Measurements from ENCODE around the gene AURKAIP1.
"Not testable (repeated sequence)": the region's sequence is repeated elsewhere in the genome, so short reads cannot be mapped to it uniquely, and the experiment has no call there.

AURKAIP1 gene

GRCh38 chr1:1406101-1406820, 31.3 kb upstream of the AURKAIP1 start:
- no peak for DNase-seq (ENCODE audit: low read depth)

DNA sequence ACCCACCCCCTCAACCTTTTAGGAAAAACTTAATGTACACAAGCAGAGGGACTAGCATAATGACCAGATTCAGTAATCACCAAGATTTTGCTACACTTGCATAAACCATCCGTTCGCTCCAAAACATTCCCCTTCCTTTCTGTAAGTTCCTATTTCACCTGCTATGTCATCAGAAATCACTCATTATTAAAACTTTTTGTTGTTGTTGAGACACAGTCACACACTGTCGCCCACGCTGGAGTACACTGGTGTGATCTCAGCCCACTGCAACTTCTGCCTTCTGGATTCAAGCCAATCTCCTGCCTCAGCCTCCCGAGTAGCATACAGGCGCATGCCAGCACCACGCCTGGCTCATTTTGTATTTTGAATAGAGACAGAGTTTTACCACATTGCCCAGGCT, 28.6 kb upstream of the AURKAIP1 start:
- DNase-seq (ENCODE audit: low read depth): no peak

DNA sequence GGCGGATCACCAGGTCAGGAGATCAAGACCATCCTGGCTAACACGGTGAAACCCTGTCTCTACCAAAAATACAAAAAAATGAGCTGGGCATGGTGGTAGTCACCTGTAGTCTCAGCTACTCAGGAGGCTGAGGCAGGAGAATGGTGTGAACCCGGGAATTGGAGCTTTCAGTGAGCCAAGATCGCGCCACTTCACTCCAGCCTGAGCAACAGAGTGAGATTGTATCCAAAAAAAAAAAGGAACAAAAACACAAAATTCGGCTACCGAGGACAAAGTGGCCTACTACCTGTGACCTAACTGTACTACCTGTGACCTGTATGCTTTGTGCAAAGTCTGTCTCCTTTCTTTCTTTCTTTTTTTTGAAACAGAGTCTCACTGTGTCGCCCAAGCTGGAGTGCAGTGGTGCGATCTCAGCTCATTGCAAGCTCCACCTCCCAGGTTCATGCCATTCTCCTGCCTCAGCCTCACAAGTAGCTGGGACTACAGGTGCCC, 27.9 kb upstream of the AURKAIP1 start:
- not testable (repeated sequence) for DNase-seq (ENCODE audit: low read depth)

DNA sequence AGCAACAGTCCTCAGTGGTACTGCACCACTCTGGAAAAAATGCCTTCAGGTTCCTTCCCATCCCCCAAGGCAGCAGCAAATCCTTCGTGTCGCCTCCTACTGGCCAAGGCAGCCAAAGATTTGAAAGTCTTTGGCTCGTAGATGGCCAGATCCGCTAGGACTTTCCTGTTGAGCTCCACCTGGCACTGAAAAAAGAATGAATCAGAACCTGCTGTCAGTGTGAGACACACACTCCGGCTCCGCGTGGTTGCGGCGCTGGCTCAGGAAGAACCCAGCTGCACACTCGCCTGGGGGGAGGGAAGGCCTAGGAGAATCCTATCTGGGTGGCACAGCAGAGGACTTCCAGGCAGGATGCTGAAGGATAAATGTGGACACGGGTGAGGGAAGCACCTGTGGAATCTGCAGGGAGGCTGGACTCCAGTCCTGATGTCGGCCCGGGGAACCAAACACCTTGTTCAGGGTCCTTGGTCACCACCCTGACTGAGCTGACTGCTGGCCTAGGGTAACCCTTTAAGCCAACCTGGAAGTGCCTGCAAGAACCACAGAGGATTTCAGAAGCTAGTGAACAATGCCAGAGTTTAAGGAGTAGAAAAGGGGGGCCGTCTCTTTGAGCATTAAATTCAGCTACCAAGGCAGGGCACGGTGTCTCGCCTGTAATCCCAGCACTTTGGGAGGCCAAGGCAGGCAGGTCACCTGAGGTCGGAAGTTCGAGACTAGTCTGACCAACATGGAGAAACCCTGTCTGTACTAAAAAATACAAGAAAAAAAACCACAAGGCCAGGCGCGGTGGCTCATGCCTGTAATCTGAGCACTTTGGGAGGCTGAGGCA, 27.3 kb upstream of the AURKAIP1 start:
- no peak for DNase-seq (ENCODE audit: low read depth)

- DNase-seq (ENCODE audit: low read depth): no peak
Measured at GRCh38 chr1:1401457-1402010, 26.5 kb upstream of the AURKAIP1 start.

GRCh38 chr1:1400576-1401456, 25.8 kb upstream of the AURKAIP1 start:
- no peak for DNase-seq (ENCODE audit: low read depth)

DNA sequence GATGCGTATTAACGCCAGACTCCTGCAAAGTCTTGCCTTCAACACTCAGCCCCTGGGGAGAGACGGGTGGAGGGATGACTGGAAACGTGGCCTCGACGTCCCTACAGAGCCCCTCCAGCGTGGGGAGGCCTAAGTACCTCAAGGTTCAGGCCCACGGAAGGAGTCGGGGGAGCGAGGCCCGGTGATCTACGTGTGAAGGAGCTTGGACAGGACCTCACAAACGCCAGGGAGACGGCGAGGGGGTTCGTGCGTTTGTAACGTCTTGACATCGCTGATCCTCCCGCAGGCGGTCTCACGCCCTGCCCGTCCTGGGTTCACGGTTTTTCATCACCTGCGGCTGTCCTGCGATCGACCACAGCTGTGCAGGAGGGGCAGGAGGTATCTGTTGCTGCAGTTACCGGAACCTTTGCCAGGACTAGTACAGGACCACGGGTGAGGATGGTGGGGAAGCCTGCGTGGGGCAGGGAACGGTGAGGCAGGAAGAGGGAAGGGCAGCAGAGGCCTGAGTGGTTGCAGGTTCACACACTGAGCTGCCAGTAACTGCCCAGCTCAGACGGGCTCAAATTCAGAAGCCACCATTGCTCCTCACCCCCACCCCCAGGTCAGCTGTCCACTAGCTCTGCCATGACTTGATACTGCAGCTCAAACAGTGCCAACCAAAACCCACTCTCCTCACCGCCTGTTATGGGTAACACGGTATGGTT, 25.0 kb upstream of the AURKAIP1 start:
- DNase-seq (ENCODE audit: low read depth): no peak

- DNase-seq (ENCODE audit: low read depth): peak; percentile 98
Measured at GRCh38 chr1:1399187-1399871, 24.3 kb upstream of the AURKAIP1 start, which contains the start of gene CCNL2. CCNL2 (minus strand) TSS chr1:1399335; CDS start chr1:1399306, 29 bp downstream.

GRCh38 chr1:1398677-1399186, 23.7 kb upstream of the AURKAIP1 start:
- DNase-seq (ENCODE audit: low read depth): no peak

DNA sequence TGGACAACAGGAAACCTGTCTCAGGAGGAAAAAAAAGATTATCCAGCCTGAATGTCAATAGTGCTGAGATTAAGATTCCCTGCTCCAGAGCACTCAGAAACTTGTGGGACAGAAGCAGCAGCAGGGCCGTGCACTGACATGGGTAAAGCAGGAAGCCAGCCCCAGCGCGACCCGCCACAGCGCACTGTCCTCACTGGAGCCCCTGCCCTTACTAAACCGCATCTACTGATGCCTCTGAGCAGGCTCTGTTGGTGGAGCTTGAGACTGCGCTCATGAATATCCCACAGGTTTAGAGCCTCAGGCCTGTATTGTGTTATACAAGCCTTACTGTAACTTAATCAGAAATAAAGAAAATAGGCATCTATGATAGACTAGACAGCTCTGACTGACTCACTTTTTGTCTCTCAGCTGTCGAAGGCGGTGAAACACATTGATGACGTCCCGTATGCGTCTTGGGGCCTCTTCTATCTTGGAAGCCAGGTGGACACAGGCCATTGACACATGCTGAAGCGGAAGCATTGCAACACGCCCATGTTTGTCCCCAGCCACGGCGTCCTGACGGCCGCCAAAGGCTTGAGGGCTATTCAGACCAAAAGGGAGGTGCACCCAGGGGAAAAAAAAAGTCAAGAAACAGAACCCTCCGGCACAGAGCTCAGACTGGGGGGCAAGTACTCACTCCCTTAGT, 23.0 kb upstream of the AURKAIP1 start:
- DNase-seq (ENCODE audit: low read depth): no peak

- no peak for DNase-seq (ENCODE audit: low read depth)
Measured at GRCh38 chr1:1395166-1395565, 20.2 kb upstream of the AURKAIP1 start.

- DNase-seq (ENCODE audit: low read depth): no peak
Measured at GRCh38 chr1:1394116-1394515, 19.1 kb upstream of the AURKAIP1 start.

- no peak for DNase-seq (ENCODE audit: low read depth)
Measured at GRCh38 chr1:1393428-1393827, 18.4 kb upstream of the AURKAIP1 start.

- DNase-seq (ENCODE audit: low read depth): no peak
Measured at GRCh38 chr1:1393014-1393413, 18.0 kb upstream of the AURKAIP1 start.

GRCh38 chr1:1391225-1391624, 16.2 kb upstream of the AURKAIP1 start:
- DNase-seq (ENCODE audit: low read depth): no peak

GRCh38 chr1:1390675-1391074, 15.7 kb upstream of the AURKAIP1 start:
- DNase-seq (ENCODE audit: low read depth): no peak

GRCh38 chr1:1388078-1388472, 13.1 kb upstream of the AURKAIP1 start:
- DNase-seq (ENCODE audit: low read depth): no peak

DNA sequence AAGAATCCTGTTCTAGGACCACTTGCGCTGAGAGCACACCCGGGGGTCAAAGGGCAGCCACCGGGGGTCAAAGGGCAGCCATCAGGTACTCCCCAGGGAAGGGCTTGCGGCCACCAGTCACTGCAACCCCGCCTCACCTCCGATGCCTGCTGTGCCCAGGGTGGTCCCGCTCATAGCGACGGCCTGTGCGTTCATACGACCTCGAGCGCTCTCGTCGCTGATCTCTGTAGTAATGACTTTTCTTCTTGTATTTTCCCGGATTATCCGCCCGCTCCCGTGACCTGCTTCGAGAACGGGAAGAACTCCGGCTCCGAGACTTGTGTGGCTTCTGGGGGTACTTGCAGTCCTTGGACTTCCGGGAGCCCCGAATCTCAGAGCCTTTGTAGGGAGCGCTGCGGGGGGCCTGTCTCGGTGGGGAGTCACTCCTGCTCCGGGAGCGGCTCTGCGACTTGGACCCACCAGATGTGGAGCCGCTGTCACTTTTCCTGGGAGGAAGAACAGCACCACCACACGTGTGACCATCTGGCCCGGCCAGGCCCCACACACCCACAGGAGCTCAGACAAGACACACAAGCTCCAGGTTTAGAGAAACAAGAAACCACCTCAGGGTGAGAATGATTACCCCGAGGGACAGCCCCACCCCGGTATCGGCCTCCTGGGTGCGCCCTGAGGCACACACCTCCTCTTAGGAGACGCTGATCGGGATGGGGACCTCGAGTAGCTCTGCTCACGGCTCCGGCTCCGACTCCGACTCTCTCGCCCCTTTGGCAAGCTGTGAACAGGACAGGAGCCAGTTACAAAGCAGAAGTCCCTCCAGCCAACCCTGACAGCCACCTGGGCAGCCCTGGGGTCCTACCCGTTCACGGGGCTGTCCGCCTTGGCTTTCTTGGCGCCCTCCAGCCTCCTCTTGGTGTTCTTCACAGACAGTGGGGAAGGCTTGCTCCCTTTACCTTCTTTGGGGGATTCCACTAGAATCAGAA, 12.4 kb upstream of the AURKAIP1 start:
- no peak for DNase-seq (ENCODE audit: low read depth)

- no peak for DNase-seq (ENCODE audit: low read depth)
Measured at GRCh38 chr1:1385931-1386330, 10.9 kb upstream of the AURKAIP1 start.

Data from activated T-cell treated with anti-CD3 and anti-CD28 coated beads for 1 hour (primary cell).